BJ (cell line): ENCODE results near the gene NAPG. TPM values are rescaled to one million over a fixed set of nuclear protein-coding genes. Genes with fewer than 3 reads are reported as not detected.
"Not testable (repeated sequence)": the region's sequence is repeated elsewhere in the genome, so short reads cannot be mapped to it uniquely, and the experiment has no call there.

Source experiments
- CTCF ChIA-PET: fragments of 350-600 bp; formaldehyde crosslinking; extraction: SDS; loops from one replicate; lab custom pipeline; 2021; ENCODE audit warnings: antibody characterized with exemption, inconsistent platforms; lab: Yijun Ruan, JAX
- POLR2A ChIA-PET: fragments of 300-600 bp; sonication (Branson Sonifier 250); formaldehyde crosslinking; extraction: SDS; loops from one replicate; lab custom pipeline; 2021; ENCODE audit warnings: antibody characterized with exemption; lab: Charles Lee
- DNase-seq: peaks from one replicate; pipeline ENCODE4 v3.0.0-alpha.2; 2011; ENCODE audit warnings: low read depth
- H3K27me3 ChIP-seq: 2 replicates; pipeline ENCODE4 v1.6.0; 2011; ENCODE audit warnings: low read length; ENCODE audit not compliant: control insufficient read depth, insufficient read depth
- H3K36me3 ChIP-seq: 2 replicates; pipeline ENCODE4 v1.5.1; 2011; ENCODE audit warnings: low read length; ENCODE audit not compliant: control insufficient read depth, insufficient read depth
- H3K4me3 ChIP-seq: 2 replicates; pipeline ENCODE4 v1.5.1; 2011; ENCODE audit warnings: low read depth, mild to moderate bottlenecking, control low read depth, low read length
- CTCF ChIP-seq: IDR thresholded peaks from 2 replicates; pipeline ENCODE4 v1.5.1; 2011; ENCODE audit warnings: low read depth, mild to moderate bottlenecking, control low read depth, inconsistent platforms, low read length, moderate library complexity; ENCODE audit not compliant: insufficient read depth
- polyA plus RNA-seq: library from polyadenylated mRNA; depleted of rRNA; stranded (reverse); fragments of >200 nt; gene quantifications from 2 replicates; pipeline ENCODE4 v1.2.3, GENCODE V29; 2011

The NAPG gene
- polyA plus RNA-seq, 1 experiment, result 15.4 TPM

- H3K27me3 ChIP-seq, result no peaks in the 10 kb centered on the region
- TF ChIP-seq CTCF, result no peak
- DNase-seq, result no peak
- ChIA-PET CTCF (interaction anchor here (1.1 to 6.1 kb wide), 2 partner anchors 16 to 591 kb away, joined by 3 to 38 read pairs; no protein-coding TSS in a partner anchor), POLR2A (interaction anchor here (0.6 kb wide), 1 partner anchor 816 kb away, joined by 11 read pairs; no protein-coding TSS in a partner anchor)
- H3K4me3 ChIP-seq, result no peak overlapping the region
- H3K36me3 ChIP-seq, result no peaks in the 10 kb centered on the region; the same call in 1 of the 2 replicates
Observed at GRCh38 chr18:10562773-10563160, 36.9 kb downstream of the NAPG start.

- TF ChIP-seq CTCF, result no peak
- ChIA-PET POLR2A (no interaction called here), CTCF (no interaction called here)
- no peak overlapping the region for H3K4me3 ChIP-seq
- H3K36me3 ChIP-seq, result no peaks in the 10 kb centered on the region
- DNase-seq, result no peak
- H3K27me3 ChIP-seq, result no peaks in the 10 kb centered on the region
Observed at GRCh38 chr18:10563886-10564285, 38.1 kb downstream of the NAPG start.

GRCh38 chr18:10564975-10565773 lies 39.3 kb downstream of the NAPG start:
- CTCF ChIA-PET, result no interaction called here

GRCh38 chr18:10565835-10566234 lies 40.0 kb downstream of the NAPG start:
- ChIA-PET CTCF (no interaction called here), POLR2A (no interaction called here)
- Histone ChIP-seq H3K4me3 (no peak overlapping the region), H3K27me3 (no peaks in the 10 kb centered on the region), H3K36me3 (no peaks in the 10 kb centered on the region)
- TF ChIP-seq CTCF, result no peak
- DNase-seq, result no peak

More at GRCh38 chr18:10564975-10565773, 39.3 kb downstream of the NAPG start:
- DNase-seq, result no peak
- TF ChIP-seq CTCF, result no peak
- no peaks in the 10 kb centered on the region for H3K36me3 ChIP-seq
- POLR2A ChIA-PET, result no interaction called here
- H3K27me3 ChIP-seq, result no peaks in the 10 kb centered on the region
- H3K4me3 ChIP-seq, result no peak overlapping the region

- no peaks in the 10 kb centered on the region for H3K27me3 ChIP-seq
- no peak for DNase-seq
- TF ChIP-seq CTCF, result no peak
- ChIA-PET CTCF (no interaction called here), POLR2A (no interaction called here)
- no peak overlapping the region for H3K4me3 ChIP-seq
- H3K36me3 ChIP-seq, result no peaks in the 10 kb centered on the region
Observed at GRCh38 chr18:10566390-10566789, 40.6 kb downstream of the NAPG start.

- H3K27me3 ChIP-seq, POLR2A ChIA-PET, H3K36me3 ChIP-seq, DNase-seq, H3K4me3 ChIP-seq: not testable (repeated sequence)
- CTCF ChIA-PET, result interaction anchor here (1.4 to 2.2 kb wide), 2 partner anchors 9 to 10 kb away, joined by 3 to 11 read pairs; no protein-coding TSS in a partner anchor
Observed at GRCh38 chr18:10569941-10570340, 44.1 kb downstream of the NAPG start.
